ENCODE measurements around the gene CFAP100.

The CFAP100 gene

DNA sequence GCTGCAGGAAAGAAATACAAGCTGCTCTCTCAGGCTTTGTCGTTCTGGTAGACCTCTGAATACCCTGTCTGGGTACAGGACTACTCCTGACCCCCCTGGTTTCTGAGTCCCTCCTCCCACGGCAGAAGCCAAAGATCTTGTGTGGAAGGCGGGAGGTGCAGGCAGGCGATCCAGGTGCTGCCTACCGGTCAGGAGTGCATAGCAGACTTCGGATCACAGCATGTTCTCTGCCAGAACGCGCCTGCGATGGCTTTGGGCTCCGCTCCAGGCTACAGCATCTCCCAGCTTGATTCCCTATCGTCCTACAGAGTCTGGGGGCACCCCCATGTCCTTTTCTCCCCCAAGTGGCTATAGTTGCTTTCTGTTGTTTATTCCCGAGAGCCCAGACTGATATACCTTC, 2.5 kb upstream of the CFAP100 start:
- H3K36me3 ChIP-seq (replicated peaks in 1 of 2; ENCODE audit: control insufficient read depth in 2 of 2, insufficient read depth in 2 of 2, low read length in 2 of 2), result no peaks in the 10 kb centered on the region
- no peak overlapping the region for H3K23ac ChIP-seq (ENCODE audit: low read depth, low read length, poor library complexity)
- no peaks in the 10 kb centered on the region for H3K79me1 ChIP-seq (ENCODE audit: low read depth, low read length)
- no peak overlapping the region for H2AFZ ChIP-seq (ENCODE audit: low read length)
- H3K4me2 ChIP-seq (ENCODE audit: insufficient read depth, low read length, poor library complexity, severe bottlenecking), result no peak overlapping the region
- H4K91ac ChIP-seq (ENCODE audit: low read depth, low read length, poor library complexity), result no peak overlapping the region
- H3K14ac ChIP-seq (ENCODE audit: low read length), result peak overlapping the region; percentile 48
- peaks cover 0 to 55% (median 8%) of the 10 kb centered on the region in 3 experiments for H3K27me3 ChIP-seq (ENCODE audit: control insufficient read depth in 3 of 3, insufficient read depth in 3 of 3, low read depth in 1 of 3, low read length in 3 of 3)
- H3K4me3 ChIP-seq (ENCODE audit: low read length in 2 of 2), result no peak overlapping the region
- no peak for DNase-seq (ENCODE audit: low spot score)
- H3K9me3 ChIP-seq (replicated peaks in 1 of 2; ENCODE audit: control insufficient read depth in 2 of 2, insufficient read depth in 1 of 2, low read depth in 1 of 2, low read length in 2 of 2), result no peaks in the 10 kb centered on the region
- no peak overlapping the region for H3K27ac ChIP-seq (replicated peaks; ENCODE audit: low read length)
- no peak overlapping the region for H3K9ac ChIP-seq (ENCODE audit: low read depth, low read length, poor library complexity)
- WGBS, 2 donors (ENCODE audit: extremely low coverage in 2 of 2, insufficient read length in 2 of 2, insufficient replicate concordance in 1 of 2), result no CpG with 5 or more reads among the region's 12 CpGs
- no peak overlapping the region for H4K8ac ChIP-seq (ENCODE audit: low read depth, low read length)
- H2BK15ac ChIP-seq (ENCODE audit: low read length), result peak overlapping the region; percentile 79
- H2AK5ac ChIP-seq (ENCODE audit: low read depth, low read length), result no peak overlapping the region
- no peak overlapping the region for H2BK120ac ChIP-seq (ENCODE audit: low read depth, low read length)
- peak overlapping the region; percentile 62 for H3K18ac ChIP-seq (ENCODE audit: low read length)
- H2BK12ac ChIP-seq (ENCODE audit: low read length), result no peak overlapping the region
- H3K4me1 ChIP-seq (ENCODE audit: control insufficient read depth in 2 of 2, insufficient read depth in 1 of 2, low read depth in 1 of 2, low read length in 2 of 2), result peaks cover 8 to 18% of the 10 kb centered on the region in 2 donors
- H2BK5ac ChIP-seq (ENCODE audit: low read length), result no peak overlapping the region
- H3K4ac ChIP-seq (ENCODE audit: low read length), result no peak overlapping the region

DNA sequence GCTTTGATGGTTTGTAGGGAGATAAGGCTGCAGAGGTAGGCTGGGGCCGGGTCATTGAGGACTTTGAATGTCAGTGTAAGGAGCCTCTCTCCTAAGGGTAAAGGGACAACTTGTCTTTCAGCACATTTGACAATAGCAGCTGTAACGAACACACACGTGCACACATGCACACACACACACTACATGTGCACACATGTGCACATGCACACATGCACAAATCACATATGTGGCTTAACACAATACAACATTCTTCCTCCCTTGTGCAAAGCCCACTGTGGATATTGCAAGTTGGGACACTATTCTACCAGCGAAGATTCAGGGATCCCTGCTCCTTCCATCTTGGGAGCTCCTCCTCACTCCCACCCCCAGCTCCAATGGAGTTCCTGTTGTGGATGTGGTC, 1.1 kb upstream of the CFAP100 start:
- H3K27ac ChIP-seq (replicated peaks; ENCODE audit: low read length), result no peak overlapping the region
- peaks cover 0 to 59% (median 8%) of the 10 kb centered on the region in 3 experiments for H3K27me3 ChIP-seq (ENCODE audit: control insufficient read depth in 3 of 3, insufficient read depth in 3 of 3, low read depth in 1 of 3, low read length in 3 of 3)
- no CpG with 5 or more reads among the region's 4 CpGs for WGBS, 2 donors (ENCODE audit: extremely low coverage in 2 of 2, insufficient read length in 2 of 2, insufficient replicate concordance in 1 of 2)

DNA sequence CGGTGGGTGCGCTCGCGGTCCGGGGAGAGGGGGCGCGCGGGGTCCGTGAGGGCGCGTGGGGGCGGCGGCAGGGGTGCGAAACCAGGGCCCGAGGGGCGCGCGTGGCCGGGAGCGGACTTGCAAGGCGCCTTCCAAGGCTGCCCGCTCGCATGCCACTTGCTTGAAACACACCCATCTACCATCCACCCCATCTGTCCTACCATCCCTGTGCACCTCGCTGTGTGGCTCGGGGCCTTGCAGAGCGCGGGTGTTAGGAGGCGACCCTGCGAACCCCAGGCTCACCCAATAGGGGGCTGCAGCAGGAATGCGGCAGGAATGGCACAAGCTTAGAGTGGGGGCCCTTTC, 240 bp downstream of the CFAP100 start:
- H3K27ac ChIP-seq (replicated peaks; ENCODE audit: low read length), result no peak overlapping the region
- peaks cover 8 to 16% of the 10 kb centered on the region in 2 donors for H3K4me1 ChIP-seq (ENCODE audit: control insufficient read depth in 2 of 2, insufficient read depth in 1 of 2, low read depth in 1 of 2, low read length in 2 of 2)
- no peak overlapping the region for H4K91ac ChIP-seq (ENCODE audit: low read depth, low read length, poor library complexity)
- H3K36me3 ChIP-seq (replicated peaks in 1 of 2; ENCODE audit: control insufficient read depth in 2 of 2, insufficient read depth in 2 of 2, low read length in 2 of 2), result no peaks in the 10 kb centered on the region
- H3K9ac ChIP-seq (ENCODE audit: low read depth, low read length, poor library complexity), result peak overlapping the region; percentile 54
- H2BK12ac ChIP-seq (ENCODE audit: low read length), result no peak overlapping the region
- H2BK5ac ChIP-seq (ENCODE audit: low read length), result no peak overlapping the region
- H3K18ac ChIP-seq (ENCODE audit: low read length), result peak overlapping the region; percentile 98
- H3K4me3 ChIP-seq (ENCODE audit: low read length in 2 of 2), result peak overlapping the region; percentile 20 to 58
- peak overlapping the region; percentile 64 for H3K4me2 ChIP-seq (ENCODE audit: insufficient read depth, low read length, poor library complexity, severe bottlenecking)
- H3K9me3 ChIP-seq (replicated peaks in 1 of 2; ENCODE audit: control insufficient read depth in 2 of 2, insufficient read depth in 1 of 2, low read depth in 1 of 2, low read length in 2 of 2), result no peaks in the 10 kb centered on the region
- peak overlapping the region; percentile 93 for H2AFZ ChIP-seq (ENCODE audit: low read length)
- peak overlapping the region; percentile 56 for H2BK120ac ChIP-seq (ENCODE audit: low read depth, low read length)
- H3K14ac ChIP-seq (ENCODE audit: low read length), result peak overlapping the region; percentile 48
- H3K79me1 ChIP-seq (ENCODE audit: low read depth, low read length), result no peaks in the 10 kb centered on the region
- H3K4ac ChIP-seq (ENCODE audit: low read length), result no peak overlapping the region
- peak overlapping the region; percentile 59 for H2AK5ac ChIP-seq (ENCODE audit: low read depth, low read length)
- no peak for DNase-seq (ENCODE audit: low spot score)
- no peak overlapping the region for H4K8ac ChIP-seq (ENCODE audit: low read depth, low read length)
- H3K23ac ChIP-seq (ENCODE audit: low read depth, low read length, poor library complexity), result no peak overlapping the region
- H2BK15ac ChIP-seq (ENCODE audit: low read length), result peak overlapping the region; percentile 14
- WGBS, 2 donors (ENCODE audit: extremely low coverage in 2 of 2, insufficient read length in 2 of 2, insufficient replicate concordance in 1 of 2), result no CpG with 5 or more reads among the region's 30 CpGs
- H3K27me3 ChIP-seq (ENCODE audit: control insufficient read depth in 3 of 3, insufficient read depth in 3 of 3, low read depth in 1 of 3, low read length in 3 of 3), result peaks cover 0 to 55% (median 5%) of the 10 kb centered on the region in 3 experiments

More for the DNA sequence above, 1.1 kb upstream of the CFAP100 start:
- Histone ChIP-seq H3K9me3 (replicated peaks in 1 of 2; ENCODE audit: control insufficient read depth in 2 of 2, insufficient read depth in 1 of 2, low read depth in 1 of 2, low read length in 2 of 2) (no peaks in the 10 kb centered on the region), H2BK120ac (ENCODE audit: low read depth, low read length) (no peak overlapping the region), H3K9ac (ENCODE audit: low read depth, low read length, poor library complexity) (no peak overlapping the region), H2BK15ac (ENCODE audit: low read length) (no peak overlapping the region), H3K36me3 (replicated peaks in 1 of 2; ENCODE audit: control insufficient read depth in 2 of 2, insufficient read depth in 2 of 2, low read length in 2 of 2) (no peaks in the 10 kb centered on the region), H2BK5ac (ENCODE audit: low read length) (no peak overlapping the region), H4K8ac (ENCODE audit: low read depth, low read length) (no peak overlapping the region), H2AK5ac (ENCODE audit: low read depth, low read length) (no peak overlapping the region), H3K14ac (ENCODE audit: low read length) (no peak overlapping the region), H3K4me1 (ENCODE audit: control insufficient read depth in 2 of 2, insufficient read depth in 1 of 2, low read depth in 1 of 2, low read length in 2 of 2) (peaks cover 8 to 18% of the 10 kb centered on the region in 2 donors), H2AFZ (ENCODE audit: low read length) (no peak overlapping the region), H3K23ac (ENCODE audit: low read depth, low read length, poor library complexity) (no peak overlapping the region), H4K91ac (ENCODE audit: low read depth, low read length, poor library complexity) (no peak overlapping the region), H3K79me1 (ENCODE audit: low read depth, low read length) (no peaks in the 10 kb centered on the region), H3K18ac (ENCODE audit: low read length) (no peak overlapping the region), H2BK12ac (ENCODE audit: low read length) (peak overlapping the region; percentile 17), H3K4ac (ENCODE audit: low read length) (no peak overlapping the region), H3K4me2 (ENCODE audit: insufficient read depth, low read length, poor library complexity, severe bottlenecking) (no peak overlapping the region), H3K4me3 (ENCODE audit: low read length in 2 of 2) (peak overlapping the region in 1 of 2 donors; percentile 4)
- DNase-seq (ENCODE audit: low spot score), result no peak

DNA sequence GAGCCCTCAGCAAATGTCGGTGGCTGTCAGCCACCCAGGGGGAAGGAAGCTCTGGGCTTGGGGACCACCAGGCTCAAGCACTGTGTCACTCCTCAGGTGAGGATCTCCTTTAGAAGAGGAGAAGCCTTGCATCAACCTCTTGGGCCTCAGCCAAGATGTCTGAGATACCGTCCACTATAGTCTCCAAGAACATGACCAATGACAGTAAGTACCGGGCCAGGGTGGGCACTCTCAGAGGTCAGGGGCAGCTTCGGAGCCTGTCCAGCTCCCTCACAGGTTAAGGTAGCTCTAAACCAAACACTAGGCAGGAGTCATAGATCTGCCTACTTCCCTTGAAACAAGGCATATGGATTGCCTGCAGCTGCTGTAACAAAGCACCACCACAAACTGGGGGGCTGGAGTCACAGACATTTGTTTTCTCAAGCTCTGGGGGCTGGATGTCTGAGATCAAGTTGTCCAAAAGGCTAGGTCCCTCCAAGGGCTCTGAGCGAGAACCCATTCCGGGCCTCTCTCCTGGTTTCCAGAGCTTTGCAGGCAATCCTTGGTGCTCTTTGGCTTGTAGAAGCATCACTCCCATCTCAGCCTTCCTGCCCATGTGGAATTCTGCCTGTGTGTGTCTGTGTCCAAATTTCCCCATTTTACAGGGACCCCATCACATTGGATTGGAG, 1.3 kb downstream of the CFAP100 start:
- Histone ChIP-seq H2AK5ac (ENCODE audit: low read depth, low read length) (peak overlapping the region; percentile 74), H3K79me1 (ENCODE audit: low read depth, low read length) (no peaks in the 10 kb centered on the region), H2BK120ac (ENCODE audit: low read depth, low read length) (no peak overlapping the region), H3K36me3 (replicated peaks in 1 of 2; ENCODE audit: control insufficient read depth in 2 of 2, insufficient read depth in 2 of 2, low read length in 2 of 2) (no peaks in the 10 kb centered on the region), H3K4me3 (ENCODE audit: low read length in 2 of 2) (no peak overlapping the region), H3K18ac (ENCODE audit: low read length) (peak overlapping the region; percentile 40), H4K91ac (ENCODE audit: low read depth, low read length, poor library complexity) (no peak overlapping the region), H3K9me3 (replicated peaks in 1 of 2; ENCODE audit: control insufficient read depth in 2 of 2, insufficient read depth in 1 of 2, low read depth in 1 of 2, low read length in 2 of 2) (no peaks in the 10 kb centered on the region), H3K4me1 (ENCODE audit: control insufficient read depth in 2 of 2, insufficient read depth in 1 of 2, low read depth in 1 of 2, low read length in 2 of 2) (peaks cover 8 to 16% of the 10 kb centered on the region in 2 donors), H2BK5ac (ENCODE audit: low read length) (no peak overlapping the region), H3K23ac (ENCODE audit: low read depth, low read length, poor library complexity) (no peak overlapping the region), H2AFZ (ENCODE audit: low read length) (no peak overlapping the region), H2BK12ac (ENCODE audit: low read length) (peak overlapping the region; percentile 53), H3K4ac (ENCODE audit: low read length) (no peak overlapping the region), H2BK15ac (ENCODE audit: low read length) (peak overlapping the region; percentile 88), H3K9ac (ENCODE audit: low read depth, low read length, poor library complexity) (peak overlapping the region; percentile 24), H3K27ac (replicated peaks; ENCODE audit: low read length) (no peak overlapping the region), H3K4me2 (ENCODE audit: insufficient read depth, low read length, poor library complexity, severe bottlenecking) (no peak overlapping the region), H4K8ac (ENCODE audit: low read depth, low read length) (no peak overlapping the region), H3K27me3 (ENCODE audit: control insufficient read depth in 3 of 3, insufficient read depth in 3 of 3, low read depth in 1 of 3, low read length in 3 of 3) (peaks cover 0 to 53% (median 4%) of the 10 kb centered on the region in 3 experiments), H3K14ac (ENCODE audit: low read length) (no peak overlapping the region)
- no CpG with 5 or more reads among the region's 6 CpGs for WGBS, 2 donors (ENCODE audit: extremely low coverage in 2 of 2, insufficient read length in 2 of 2, insufficient replicate concordance in 1 of 2)
- no peak for DNase-seq (ENCODE audit: low spot score)
